Stomach (tissue), 9 donors: ENCODE results near the gene KIAA1671. TPM values are rescaled to one million over a fixed set of nuclear protein-coding genes. Genes with fewer than 3 reads are reported as not detected.
"Not testable (repeated sequence)": the region's sequence is repeated elsewhere in the genome, so short reads cannot be mapped to it uniquely, and the experiment has no call there.

Experiments used
- DNase-seq, 2 donors: peaks; one replicate each; pipeline versions ENCODE4 v3.0.0 to v3.0.0-alpha.2; 2013 to 2019
- H3K27ac ChIP-seq, 5 donors: fragments of 200-600 bp in 4 of 5; sonication (generic) in 4 of 5; one replicate each; pipeline ENCODE4 v1.5.1; 2013 to 2019; ENCODE audit warnings: mild to moderate bottlenecking in 1 of 5, moderate library complexity in 1 of 5
- H3K27me3 ChIP-seq, 3 donors: fragments of 200-600 bp; sonication (generic); one replicate each; pipeline ENCODE4 v1.5.1; 2017 to 2019; ENCODE audit warnings: mixed run types in 1 of 3
- H3K36me3 ChIP-seq, 4 donors: fragments of 200-600 bp; sonication (generic); 1 replicate in 3 of 4; 2 replicates in 1 of 4; pipeline ENCODE4 v1.5.1; 2016 to 2019
- H3K4me1 ChIP-seq, 4 donors: fragments of 200-600 bp; sonication (generic); one replicate each; pipeline ENCODE4 v1.5.1; 2016 to 2019
- H3K4me3 ChIP-seq, 4 donors: fragments of 200-600 bp; sonication (generic) in 3 of 4; one replicate each; pipeline ENCODE4 v1.5.1; 2016 to 2019; ENCODE audit warnings: mild to moderate bottlenecking in 1 of 4
- H3K9me3 ChIP-seq, 4 donors: fragments of 200-600 bp; sonication (generic); one replicate each; pipeline ENCODE4 v1.5.1; 2016 to 2019
- CTCF ChIP-seq, 7 experiments: fragments of 450-650 bp in 4 of 7; fragments of 200-600 bp in 3 of 7; sonication (generic) in 3 of 7; IDR thresholded peaks; one replicate each; pipeline ENCODE4 v1.5.1; 2016 to 2019; ENCODE audit warnings: antibody characterized with exemption in 7 of 7, control low read depth in 2 of 7, mild to moderate bottlenecking in 1 of 7
- EP300 ChIP-seq: sonication (generic); formaldehyde crosslinking; IDR thresholded peaks from one replicate; pipeline ENCODE4 v1.6.1; 2017; ENCODE audit warnings: antibody characterized with exemption
- POLR2A ChIP-seq, 4 donors: fragments of 450-650 bp; IDR thresholded peaks; one replicate each; pipeline ENCODE4 v1.6.1; 2016; ENCODE audit warnings: antibody characterized with exemption in 4 of 4, control low read depth in 2 of 4, mild to moderate bottlenecking in 1 of 4, moderate library complexity in 1 of 4
- POLR2AphosphoS5 ChIP-seq, 3 donors: sonication (generic); formaldehyde crosslinking; IDR thresholded peaks; one replicate each; pipeline ENCODE4 v1.6.1; 2016; ENCODE audit warnings: antibody characterized with exemption in 3 of 3
- WGBS, 5 donors: extraction: QIAGEN DNeasy Blood & Tissue Kit in 3 of 5; methylation state at CpG; one replicate each; pipeline versions ENCODE4 v1.1.5 to v1.1.7; 2013 to 2018; 5-methylcytosine and 5-hydroxymethylcytosine counted together
- intact Hi-C: fragments of 100-400 bp; cut with DNase I; formaldehyde crosslinking; loops from one replicate; pipeline ENCODE4 v1.15.1; 2023; ENCODE audit warnings: low total_unique reads
- polyA plus RNA-seq, 3 donors: library from polyadenylated mRNA; stranded (reverse); fragments of 200-250 nt; gene quantifications; one replicate each; pipeline ENCODE4 v1.2.3, GENCODE V29; 2013
- total RNA-seq, 5 donors: library from RNA; depleted of rRNA; stranded (reverse); fragments of >200 nt; gene quantifications; one replicate each; pipeline versions ENCODE4 v1.1.0 to v1.2.3, GENCODE V29; 2014 to 2016
- donor health status: healthy with polysubstance abuse.
- donor health status: Bipolar disorder and iron deficiency.
- donor health status: healthy.

The KIAA1671 gene
- total and polyA plus RNA-seq, 8 donors, result 5.7 to 80.5 (median 32.5) TPM

GRCh38 chr22:25177895-25178294, 225.4 kb downstream of the KIAA1671 start:
- no peak for TF ChIP-seq CTCF (IDR thresholded peaks at IDR 0.05)
- no peak for TF ChIP-seq EP300
- TF ChIP-seq POLR2A (IDR thresholded peaks at IDR 0.05), result no peak
- no peak for TF ChIP-seq POLR2AphosphoS5 (IDR thresholded peaks at IDR 0.05)
- no peaks in the 10 kb centered on the region for H3K4me1 ChIP-seq
- H3K36me3 ChIP-seq, result peaks cover 52 to 98% (median 83%) of the 10 kb centered on the region in 4 donors
- no peaks in the 10 kb centered on the region for H3K27me3 ChIP-seq
- peaks cover 0 to 12% (median 0%) of the 10 kb centered on the region in 4 donors for H3K9me3 ChIP-seq
- WGBS, 5 donors, result 86 to 94% (median 89%) methylated on average over 4 to 9 of the region's 9 CpGs
- no peak overlapping the region for H3K27ac ChIP-seq
- intact Hi-C loops, result loop anchor here (10.0 kb wide), 1 partner anchor 103 kb away; no protein-coding TSS in a partner anchor
- no peak overlapping the region for H3K4me3 ChIP-seq
- no peak for DNase-seq

GRCh38 chr22:25178348-25178747, 225.8 kb downstream of the KIAA1671 start:
- 72 to 96% (median 89%) methylated on average over 4 to 6 of the region's 6 CpGs for WGBS, 5 donors
- not testable (repeated sequence) for H3K4me3 ChIP-seq, H3K4me1 ChIP-seq, DNase-seq, H3K27ac ChIP-seq, H3K27me3 ChIP-seq
- intact Hi-C loops, result loop anchor here (10.0 kb wide), 1 partner anchor 104 kb away; no protein-coding TSS in a partner anchor
- peaks cover 0 to 12% (median 0%) of the 10 kb centered on the region in 4 donors for H3K9me3 ChIP-seq
- peaks cover 54 to 96% (median 85%) of the 10 kb centered on the region in 4 donors for H3K36me3 ChIP-seq

GRCh38 chr22:25178869-25179631, 226.5 kb downstream of the KIAA1671 start:
- peaks cover 0 to 12% (median 0%) of the 10 kb centered on the region in 4 donors for H3K9me3 ChIP-seq
- H3K27me3 ChIP-seq, H3K4me1 ChIP-seq, H3K27ac ChIP-seq, H3K4me3 ChIP-seq, DNase-seq: not testable (repeated sequence)
- 65 to 85% (median 77%) methylated on average over 37 to 47 of the region's 63 CpGs for WGBS, 5 donors
- peaks cover 54 to 97% (median 87%) of the 10 kb centered on the region in 4 donors for H3K36me3 ChIP-seq
- intact Hi-C loops, result loop anchor here (10.0 kb wide), 1 partner anchor 104 kb away; no protein-coding TSS in a partner anchor

GRCh38 chr22:25182131-25183110, 229.9 kb downstream of the KIAA1671 start:
- DNase-seq, result no peak
- Histone ChIP-seq H3K9me3 (peaks cover 0 to 12% (median 0%) of the 10 kb centered on the region in 4 donors), H3K27me3 (no peaks in the 10 kb centered on the region), H3K4me3 (no peak overlapping the region), H3K4me1 (no peaks in the 10 kb centered on the region), H3K27ac (no peak overlapping the region), H3K36me3 (peaks cover 48 to 97% (median 87%) of the 10 kb centered on the region in 4 donors)
- intact Hi-C loops, result no loop called here
- 78 to 86% (median 81%) methylated on average over 10 of the region's 10 CpGs for WGBS, 5 donors
- TF ChIP-seq CTCF (IDR thresholded peaks at IDR 0.05) (no peak), POLR2AphosphoS5 (IDR thresholded peaks at IDR 0.05) (no peak), EP300 (no peak), POLR2A (IDR thresholded peaks at IDR 0.05) (no peak)

- 90 to 93% (median 91%) methylated on average over 12 of the region's 12 CpGs for WGBS, 5 donors
- peaks cover 39 to 90% (median 85%) of the 10 kb centered on the region in 4 donors for H3K36me3 ChIP-seq
Observed at GRCh38 chr22:25183949-25184619, 231.6 kb downstream of the KIAA1671 start.

More at GRCh38 chr22:25183949-25184619, 231.6 kb downstream of the KIAA1671 start:
- no peaks in the 10 kb centered on the region for H3K4me1 ChIP-seq
- no peak overlapping the region for H3K27ac ChIP-seq
- peaks cover 0 to 12% (median 0%) of the 10 kb centered on the region in 4 donors for H3K9me3 ChIP-seq
- no peak for DNase-seq
- no peaks in the 10 kb centered on the region for H3K27me3 ChIP-seq
- TF ChIP-seq CTCF (IDR thresholded peaks at IDR 0.05), result no peak
- TF ChIP-seq EP300, result no peak
- TF ChIP-seq POLR2AphosphoS5 (IDR thresholded peaks at IDR 0.05), result no peak
- TF ChIP-seq POLR2A (IDR thresholded peaks at IDR 0.05), result no peak
- intact Hi-C loops, result no loop called here
- H3K4me3 ChIP-seq, result no peak overlapping the region
